K562 (cell line): ENCODE measurements around the gene CSF1R. TPM values are rescaled to one million over a fixed set of nuclear protein-coding genes. Genes with fewer than 3 reads are reported as not detected.

Experiments used
- ATAC-seq: fragments of 200-7000 bp; cut with Tn5 transposase; 3 replicates; pipeline ENCODE4 v1.9.1; 2020; ENCODE audit warnings: moderate library complexity
- BruUV-seq: library from RNA; stranded (reverse); fragments of 400-500 nt; replicated peaks from 2 replicates; lab custom pipeline; 2021; lab: Mats Ljungman, UMichigan
- CTCF ChIA-PET: fragments of 300-600 bp; formaldehyde crosslinking; extraction: SDS; loops from one replicate; lab custom pipeline; 2021; ENCODE audit warnings: low intra/inter-chr PET ratio; lab: Yijun Ruan, JAX
- POLR2A ChIA-PET: fragments of 300-600, 350-650 bp; sonication (Branson Sonifier 250); formaldehyde crosslinking; extraction: SDS; loops from one replicate; lab custom pipeline; 2021; ENCODE audit warnings: antibody characterized with exemption, inconsistent platforms; lab: Yijun Ruan, JAX
- DNase-seq, 4 experiments: peaks; one replicate each; pipeline versions ENCODE4 v3.0.0 to v3.0.0-alpha.2; 2011 to 2018; ENCODE audit warnings: low spot score in 3 of 4, mixed read lengths in 3 of 4; ENCODE audit errors: extremely low read depth in 1 of 4
- FAIRE-seq: peaks from 2 replicates; lab custom pipeline; 2011; peaks lifted over from hg19 to GRCh38; lab: Jason Lieb, UNC
- H2AFZ ChIP-seq: 2 replicates; pipeline ENCODE4 v1.6.0; 2011; ENCODE audit warnings: low read depth, low read length, control low read depth, inconsistent platforms
- H3K27ac ChIP-seq: fragments of 200-600 bp; 3 replicates; pipeline ENCODE4 v1.8.0; 2011; ENCODE audit warnings: low read depth, mild to moderate bottlenecking, control low read depth, inconsistent platforms, low read length, moderate library complexity, mixed read lengths; ENCODE audit errors: extremely low read depth
- H3K27me3 ChIP-seq, 2 experiments: fragments of 300-600 bp in 1 of 2; 2 replicates in 1 of 2; 3 replicates in 1 of 2; pipeline versions ENCODE4 v1.6.0 to v1.8.0; 2011; ENCODE audit warnings: inconsistent platforms in 2 of 2, low read length in 2 of 2, mild to moderate bottlenecking in 1 of 2, mixed read lengths in 1 of 2, moderate library complexity in 1 of 2; ENCODE audit not compliant: control insufficient read depth in 2 of 2, insufficient read depth in 2 of 2
- H3K36me3 ChIP-seq: fragments of 300-600 bp; 3 replicates; pipeline ENCODE4 v1.8.0; 2011; ENCODE audit warnings: mild to moderate bottlenecking, low read length, inconsistent platforms; ENCODE audit not compliant: control insufficient read depth, insufficient read depth
- H3K4me1 ChIP-seq, 2 experiments: fragments of 200-600 bp in 1 of 2; replicated peaks in 1 of 2; 2 replicates in 1 of 2; 3 replicates in 1 of 2; pipeline versions ENCODE4 v1.5.1 to v1.8.0; 2011; ENCODE audit warnings: inconsistent platforms in 2 of 2, low read length in 2 of 2, mild to moderate bottlenecking in 1 of 2, mixed read lengths in 1 of 2, moderate library complexity in 1 of 2; ENCODE audit not compliant: control insufficient read depth in 2 of 2, insufficient read depth in 2 of 2
- H3K4me2 ChIP-seq: 2 replicates; pipeline ENCODE4 v1.6.1; 2011; ENCODE audit warnings: low read length, control low read depth, inconsistent platforms, mixed read lengths; ENCODE audit not compliant: insufficient read depth
- H3K4me3 ChIP-seq: fragments of 200-600 bp; sonication (generic), shearing (Covaris generic); 2 replicates; pipeline ENCODE4 v1.5.1; 2016; ENCODE audit warnings: control low read depth, inconsistent platforms
- H3K79me2 ChIP-seq: fragments of 200-600 bp; 3 replicates; pipeline ENCODE4 v1.8.0; 2011; ENCODE audit warnings: low read length, inconsistent platforms; ENCODE audit not compliant: control insufficient read depth, insufficient read depth
- H3K9ac ChIP-seq, 2 experiments: 2 replicates each; pipeline versions ENCODE4 v1.6.0 to v1.6.1; 2011; ENCODE audit warnings: low read depth in 2 of 2, low read length in 2 of 2, control low read depth in 1 of 2, inconsistent platforms in 1 of 2, mild to moderate bottlenecking in 1 of 2, mixed read lengths in 1 of 2; ENCODE audit not compliant: insufficient read depth in 1 of 2
- H3K9me1 ChIP-seq: one replicate; pipeline ENCODE4 v1.6.0; 2011; ENCODE audit warnings: inconsistent platforms, mild to moderate bottlenecking, low read length, moderate library complexity; ENCODE audit not compliant: control insufficient read depth, insufficient read depth
- H3K9me3 ChIP-seq: replicated peaks from 2 replicates; pipeline ENCODE4 v1.5.1; 2011; ENCODE audit warnings: low read depth, low read length, inconsistent platforms; ENCODE audit not compliant: control insufficient read depth, insufficient read depth
- H4K20me1 ChIP-seq: replicated peaks from 2 replicates; pipeline ENCODE4 v1.6.1; 2011; ENCODE audit warnings: low read length, inconsistent platforms, mixed read lengths; ENCODE audit not compliant: control insufficient read depth, insufficient read depth
- DPF2 ChIP-seq: fragments of 450-650 bp; IDR thresholded peaks from 2 replicates; pipeline ENCODE4 v1.6.1; 2016
- FOXP1 ChIP-seq: sonication (generic); formaldehyde crosslinking; IDR thresholded peaks from 2 replicates; pipeline ENCODE4 v1.8.0; 2022; ENCODE audit warnings: mild to moderate bottlenecking, missing genetic modification reagents
- HDAC2 ChIP-seq: fragments of 450-650 bp; IDR thresholded peaks from 2 replicates; pipeline ENCODE4 v1.6.1; 2016; ENCODE audit warnings: mild to moderate bottlenecking
- NONO ChIP-seq, 2 experiments: fragments of 200-400 bp in 1 of 2; fragments of 450-650 bp in 1 of 2; formaldehyde crosslinking in 1 of 2; IDR thresholded peaks; 2 replicates each; pipeline ENCODE4 v1.6.1; 2017; ENCODE audit warnings: low read depth in 2 of 2, mild to moderate bottlenecking in 2 of 2, moderate library complexity in 2 of 2, low read length in 1 of 2
- NR2C2 ChIP-seq, 2 experiments: fragments of 200-800 bp in 1 of 2; sonication (Bioruptor generic) in 1 of 2; sonication (generic) in 1 of 2; formaldehyde crosslinking in 1 of 2; IDR thresholded peaks; 2 replicates each; pipeline versions ENCODE4 v1.6.1 to v1.8.0; 2016 to 2022; ENCODE audit warnings: mild to moderate bottlenecking in 1 of 2, missing compliant biosample characterization in 1 of 2, missing genetic modification characterization in 1 of 2, missing genetic modification reagents in 1 of 2
- SMAD2 ChIP-seq: fragments of 150-350 bp; IDR thresholded peaks from 2 replicates; pipeline ENCODE4 v1.6.1; 2014; ENCODE audit warnings: low read depth, mild to moderate bottlenecking, low read length
- ZBTB7A ChIP-seq: IDR thresholded peaks from 2 replicates; pipeline ENCODE4 v1.6.1; 2011; ENCODE audit warnings: low read depth, mild to moderate bottlenecking, low read length, moderate library complexity, borderline replicate concordance; ENCODE audit not compliant: control insufficient read depth
- ZFX ChIP-seq: sonication (generic); formaldehyde crosslinking; IDR thresholded peaks from 2 replicates; pipeline ENCODE4 v1.8.0; 2022; ENCODE audit warnings: mild to moderate bottlenecking, missing genetic modification reagents, moderate library complexity
- ZNF778 ChIP-seq: fragments of 450-650 bp; formaldehyde crosslinking; IDR thresholded peaks from 2 replicates; pipeline ENCODE4 v1.4.0; 2020; ENCODE audit warnings: mild to moderate bottlenecking, moderate library complexity
- ZNF780A ChIP-seq: fragments of 250-450 bp; sonication (Bioruptor Pico); IDR thresholded peaks from 2 replicates; pipeline ENCODE4 v1.5.0; 2021; ENCODE audit warnings: mild to moderate bottlenecking
- WGBS: fragments of 100-300 bp; shearing (Covaris generic); methylation state at CpG from one replicate; pipeline ENCODE4 v1.1.6; 2016; ENCODE audit warnings: low coverage, mixed read lengths; ENCODE audit not compliant: insufficient coverage; ENCODE audit errors: missing lambda C conversion rate; 5-methylcytosine and 5-hydroxymethylcytosine counted together
- in situ Hi-C: fragments of 300-500 bp; cut with MboI; formaldehyde crosslinking; loops from 4 replicates; pipeline ENCODE4 v1.15.0; 2018; ENCODE audit warnings: inconsistent platforms, mixed read lengths
- intact Hi-C: fragments of 100-400 bp; cut with micrococcal nuclease; formaldehyde crosslinking; loops from 2 replicates; pipeline ENCODE4 v1.14.2; 2022
- polyA plus RNA-seq, 8 experiments: library from polyadenylated mRNA; depleted of rRNA in 4 of 8; stranded (reverse) in 5 of 8; unstranded in 3 of 8; fragments of >200 nt; fragmentation: Nextera tagmentation in 2 of 8; fragmentation: Illumina TruSeq in 1 of 8; extraction: Ambion mirVana in 2 of 8; extraction: Trizol in 1 of 8; gene quantifications; 2 replicates each; pipeline versions ENCODE4 v1.2.1 to v1.2.3, GENCODE V29; 2011 to 2014; ENCODE audit warnings: inconsistent platforms in 1 of 8, missing spikeins in 1 of 8
- total RNA-seq, 7 experiments: library from RNA; depleted of rRNA in 6 of 7; stranded (reverse); fragments of >200 nt in 6 of 7; fragmentation: Illumina TruSeq in 2 of 7; extraction: Trizol in 2 of 7; gene quantifications; 2 replicates each; pipeline versions ENCODE4 v1.2.1 to v1.2.3, GENCODE V29; 2011 to 2021; ENCODE audit warnings: low replicate concordance in 1 of 7
- TF ChIP-seq, protein P1 (sequence below), 2 experiments: IDR thresholded peaks; 2 replicates each; pipeline ENCODE4 v1.6.1; 2011; ENCODE audit warnings: borderline replicate concordance in 1 of 2, control low read depth in 1 of 2, low read depth in 1 of 2, low read length in 1 of 2, mild to moderate bottlenecking in 1 of 2, mixed read lengths in 1 of 2, moderate library complexity in 1 of 2; ENCODE audit not compliant: insufficient read depth in 1 of 2, insufficient read length in 1 of 2, poor library complexity in 1 of 2, severe bottlenecking in 1 of 2; ENCODE audit errors: extremely low read depth in 1 of 2
- TF ChIP-seq, protein P2 (sequence below): fragments of 450-650 bp; IDR thresholded peaks from 2 replicates; pipeline ENCODE4 v1.6.1; 2014; ENCODE audit warnings: low read depth, mild to moderate bottlenecking, moderate library complexity, borderline replicate concordance
- TF ChIP-seq, protein P3 (sequence below): sonication (generic); formaldehyde crosslinking; IDR thresholded peaks from 2 replicates; pipeline ENCODE4 v1.4.0; 2020; ENCODE audit warnings: mild to moderate bottlenecking, missing genetic modification reagents

CSF1R gene
- total and polyA plus RNA-seq, 9 of the 15 experiments (the other 6 are each of a cell fraction or from before 2014, with no cell fraction given) = 0.03 to 0.64 (median 0.20) TPM; not detected in 6

DNA sequence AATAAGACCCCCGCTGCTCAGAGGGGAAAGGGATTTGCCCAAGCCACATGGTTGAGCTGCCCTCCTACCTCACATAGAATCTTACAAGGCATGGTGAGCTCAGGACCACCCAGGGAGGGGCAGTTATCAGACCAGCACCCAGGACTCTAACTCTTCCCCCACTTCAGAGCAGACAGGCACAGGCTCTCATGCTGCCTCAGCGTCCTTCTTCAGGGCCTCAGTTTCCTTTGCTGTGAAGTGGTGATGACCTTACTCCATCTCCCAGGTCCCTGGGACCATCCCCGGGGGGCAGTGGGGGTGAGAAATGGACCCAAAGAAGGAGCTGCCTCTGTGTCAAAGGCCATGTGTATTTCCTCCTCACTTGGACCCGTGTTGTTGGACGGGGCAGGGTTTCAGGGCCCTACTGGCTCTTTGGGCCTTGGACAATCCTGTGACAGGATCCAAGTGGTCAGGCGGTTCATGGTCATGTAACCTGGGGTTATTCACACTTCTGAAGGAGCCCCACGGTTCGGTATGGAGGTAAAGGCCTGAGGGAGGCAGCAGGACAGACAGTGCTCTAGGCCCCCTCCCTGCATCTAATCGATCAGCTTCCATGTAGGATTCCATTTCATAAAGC, 31.7 kb upstream of the CSF1R start:
- Histone ChIP-seq H3K4me1 (peaks cover 26 to 41% of the 10 kb centered on the region in 2 experiments; a peak in 4 of 5 replicates), H3K27ac (no peak overlapping the region), H3K4me3 (no peak overlapping the region), H3K9ac (no peak overlapping the region), H3K9me1 (no peaks in the 10 kb centered on the region), H3K9me3 (no peaks in the 10 kb centered on the region), H3K27me3 (no peaks in the 10 kb centered on the region), H3K4me2 (no peak overlapping the region), H2AFZ (no peak overlapping the region), H3K79me2 (no peaks in the 10 kb centered on the region), H4K20me1 (no peaks in the 10 kb centered on the region), H3K36me3 (no peaks in the 10 kb centered on the region)
- DNase-seq (no peak), FAIRE-seq (no peak), ATAC-seq (no peak)
- in situ Hi-C loops (no loop called here), intact Hi-C loops (loop anchor here (10.0 kb wide), 1 partner anchor 93 kb away; no protein-coding TSS in a partner anchor)
- CTCF ChIA-PET = no interaction called here
- POLR2A ChIA-PET = interaction anchor here (1.0 to 1.2 kb wide), 2 partner anchors 11 to 43 kb away, joined by 3 to 5 read pairs; no protein-coding TSS in a partner anchor
- WGBS = 52% methylated on average over 9 of the region's 9 CpGs
- BruUV-seq = no TSS peak
- no peak for TF ChIP-seq ZNF780A (CRISPR knock-in tag)
- TF ChIP-seq, protein P1, sequence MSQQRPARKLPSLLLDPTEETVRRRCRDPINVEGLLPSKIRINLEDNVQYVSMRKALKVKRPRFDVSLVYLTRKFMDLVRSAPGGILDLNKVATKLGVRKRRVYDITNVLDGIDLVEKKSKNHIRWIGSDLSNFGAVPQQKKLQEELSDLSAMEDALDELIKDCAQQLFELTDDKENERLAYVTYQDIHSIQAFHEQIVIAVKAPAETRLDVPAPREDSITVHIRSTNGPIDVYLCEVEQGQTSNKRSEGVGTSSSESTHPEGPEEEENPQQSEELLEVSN (IDR thresholded peaks at IDR 0.05; ENCODE audit: borderline replicate concordance in 1 of 2, extremely low read depth in 1 of 2, insufficient read depth in 1 of 2, insufficient read length in 1 of 2, low read depth in 1 of 2, low read length in 1 of 2, poor library complexity in 1 of 2, severe bottlenecking in 1 of 2) = no peak
- TF ChIP-seq HDAC2 = no peak
- no peak for TF ChIP-seq FOXP1 (CRISPR knock-in tag)
- no peak for TF ChIP-seq NONO (IDR thresholded peaks at IDR 0.05; ENCODE audit: low read depth in 2 of 2, low read length in 1 of 2)
- TF ChIP-seq, protein P2, sequence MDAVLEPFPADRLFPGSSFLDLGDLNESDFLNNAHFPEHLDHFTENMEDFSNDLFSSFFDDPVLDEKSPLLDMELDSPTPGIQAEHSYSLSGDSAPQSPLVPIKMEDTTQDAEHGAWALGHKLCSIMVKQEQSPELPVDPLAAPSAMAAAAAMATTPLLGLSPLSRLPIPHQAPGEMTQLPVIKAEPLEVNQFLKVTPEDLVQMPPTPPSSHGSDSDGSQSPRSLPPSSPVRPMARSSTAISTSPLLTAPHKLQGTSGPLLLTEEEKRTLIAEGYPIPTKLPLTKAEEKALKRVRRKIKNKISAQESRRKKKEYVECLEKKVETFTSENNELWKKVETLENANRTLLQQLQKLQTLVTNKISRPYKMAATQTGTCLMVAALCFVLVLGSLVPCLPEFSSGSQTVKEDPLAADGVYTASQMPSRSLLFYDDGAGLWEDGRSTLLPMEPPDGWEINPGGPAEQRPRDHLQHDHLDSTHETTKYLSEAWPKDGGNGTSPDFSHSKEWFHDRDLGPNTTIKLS = no peak
- no peak for TF ChIP-seq ZBTB7A
- TF ChIP-seq ZNF778 = no peak
- TF ChIP-seq SMAD2 = no peak
- TF ChIP-seq, protein P3, sequence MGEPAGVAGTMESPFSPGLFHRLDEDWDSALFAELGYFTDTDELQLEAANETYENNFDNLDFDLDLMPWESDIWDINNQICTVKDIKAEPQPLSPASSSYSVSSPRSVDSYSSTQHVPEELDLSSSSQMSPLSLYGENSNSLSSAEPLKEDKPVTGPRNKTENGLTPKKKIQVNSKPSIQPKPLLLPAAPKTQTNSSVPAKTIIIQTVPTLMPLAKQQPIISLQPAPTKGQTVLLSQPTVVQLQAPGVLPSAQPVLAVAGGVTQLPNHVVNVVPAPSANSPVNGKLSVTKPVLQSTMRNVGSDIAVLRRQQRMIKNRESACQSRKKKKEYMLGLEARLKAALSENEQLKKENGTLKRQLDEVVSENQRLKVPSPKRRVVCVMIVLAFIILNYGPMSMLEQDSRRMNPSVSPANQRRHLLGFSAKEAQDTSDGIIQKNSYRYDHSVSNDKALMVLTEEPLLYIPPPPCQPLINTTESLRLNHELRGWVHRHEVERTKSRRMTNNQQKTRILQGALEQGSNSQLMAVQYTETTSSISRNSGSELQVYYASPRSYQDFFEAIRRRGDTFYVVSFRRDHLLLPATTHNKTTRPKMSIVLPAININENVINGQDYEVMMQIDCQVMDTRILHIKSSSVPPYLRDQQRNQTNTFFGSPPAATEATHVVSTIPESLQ (CRISPR knock-in tag) = no peak
- TF ChIP-seq ZFX (CRISPR knock-in tag) = no peak
- TF ChIP-seq DPF2 = no peak
- TF ChIP-seq NR2C2 (CRISPR knock-in tag; IDR thresholded peaks at IDR 0.05) = no peak
- no peak for TF ChIP-seq NR2C2 (tag; IDR thresholded peaks at IDR 0.05)
